CD4-positive, alpha-beta T cell (primary cell): ENCODE data around the gene NRXN2. TPM values are rescaled to one million over a fixed set of nuclear protein-coding genes. Genes with fewer than 3 reads are reported as not detected.

Experiments used
- ATAC-seq: fragments of 200-7000 bp; cut with Tn5 transposase; one replicate; pipeline ENCODE4 v1.10.0; 2022; ENCODE audit warnings: mild to moderate bottlenecking; ENCODE audit not compliant: poor library complexity
- CTCF ChIA-PET: fragments of 350-600 bp; sonication (Branson Sonifier 250); formaldehyde crosslinking; loops from one replicate; lab custom pipeline; 2021; ENCODE audit warnings: antibody characterized with exemption, inconsistent platforms; lab: Charles Lee
- POLR2A ChIA-PET: fragments of 350-600 bp; sonication (Branson Sonifier 250); formaldehyde crosslinking; loops from one replicate; lab custom pipeline; 2021; ENCODE audit warnings: antibody characterized with exemption, inconsistent platforms; lab: Charles Lee
- DNase-seq, 14 experiments: peaks; one replicate each; pipeline ENCODE4 v3.0.0-alpha.2; 2013 to 2020; ENCODE audit warnings: mixed read lengths in 2 of 14
- H3K27ac ChIP-seq, 2 donors: one replicate each; pipeline versions ENCODE4 v1.5.1 to v1.7.0; 2013; ENCODE audit warnings: low read length in 2 of 2, low read depth in 1 of 2, mild to moderate bottlenecking in 1 of 2
- H3K27me3 ChIP-seq, 2 experiments: 1 replicate in 1 of 2; 2 replicates in 1 of 2; pipeline versions ENCODE4 v1.6.1 to v1.7.0; 2013; ENCODE audit warnings: low read length in 2 of 2, control low read depth in 1 of 2, mild to moderate bottlenecking in 1 of 2, moderate library complexity in 1 of 2; ENCODE audit not compliant: insufficient read depth in 2 of 2, control insufficient read depth in 1 of 2
- H3K36me3 ChIP-seq: one replicate; pipeline ENCODE4 v1.6.1; 2013; ENCODE audit warnings: low read length, control low read depth; ENCODE audit not compliant: insufficient read depth
- H3K4me1 ChIP-seq: one replicate; pipeline ENCODE4 v1.6.1; 2013; ENCODE audit warnings: low read length, control low read depth; ENCODE audit not compliant: insufficient read depth
- H3K4me3 ChIP-seq: one replicate; pipeline ENCODE4 v1.5.1; 2013; ENCODE audit warnings: mild to moderate bottlenecking, low read length, moderate library complexity
- H3K9me3 ChIP-seq, 2 experiments: 1 replicate in 1 of 2; 2 replicates in 1 of 2; pipeline versions ENCODE4 v1.6.1 to v1.7.0; 2013; ENCODE audit warnings: low read length in 2 of 2, mild to moderate bottlenecking in 2 of 2, control low read depth in 1 of 2, moderate library complexity in 1 of 2; ENCODE audit not compliant: control insufficient read depth in 1 of 2, insufficient read depth in 1 of 2
- H3K27ac Mint-ChIP-seq: one replicate; pipeline ENCODE4 v1.8.0; 2020; ENCODE audit warnings: mixed read lengths
- H3K27me3 Mint-ChIP-seq: one replicate; pipeline ENCODE4 v1.8.0; 2021; ENCODE audit warnings: mixed read lengths
- H3K36me3 Mint-ChIP-seq: one replicate; pipeline ENCODE4 v1.8.0; 2021; ENCODE audit warnings: low read depth, mixed read lengths
- H3K4me1 Mint-ChIP-seq: one replicate; pipeline ENCODE4 v1.8.0; 2021; ENCODE audit warnings: low read depth, mixed read lengths
- H3K4me3 Mint-ChIP-seq: one replicate; pipeline ENCODE4 v1.8.0; 2020; ENCODE audit warnings: mild to moderate bottlenecking, mixed read lengths
- H3K9me3 Mint-ChIP-seq: one replicate; pipeline ENCODE4 v1.8.0; 2020; ENCODE audit warnings: mixed read lengths
- CTCF ChIP-seq: fragments of 200-600 bp; IDR thresholded peaks from one replicate; pipeline ENCODE4 v1.8.0; 2022; ENCODE audit warnings: antibody characterized with exemption, mild to moderate bottlenecking
- intact Hi-C, 2 experiments: fragments of 100-400 bp; cut with DNase I in 1 of 2; cut with micrococcal nuclease in 1 of 2; formaldehyde crosslinking; loops; one replicate each; pipeline versions ENCODE4 v1.15.1 to v1.9.0; 2023 to 2025; cut with DNase I, micrococcal nuclease
- total RNA-seq, 174 experiments: library from RNA in 2 of 174; stranded (reverse) in 2 of 174; gene quantifications; one replicate each; pipeline ENCODE4 v1.2.3 and lab custom pipeline; 2021 to 2026

Gene NRXN2
- total RNA-seq, 2 experiments from 2014 or later, result 0.05 to 0.31 TPM

GRCh38 chr11:64697663-64698375 is 25.2 kb downstream of the NRXN2 start:
- H3K4me3 Mint-ChIP-seq, result no peak overlapping the region
- H3K36me3 Mint-ChIP-seq, result no peaks in the 10 kb centered on the region
- H3K27ac ChIP-seq, result no peak overlapping the region
- no peaks in the 10 kb centered on the region for H3K9me3 Mint-ChIP-seq
- peaks cover 2% of the 10 kb centered on the region for H3K4me1 Mint-ChIP-seq
- H3K9me3 ChIP-seq, result peaks cover 0 to 3% of the 10 kb centered on the region in 2 experiments
- ChIA-PET POLR2A (no interaction called here), CTCF (no interaction called here)
- no peak overlapping the region for H3K27ac Mint-ChIP-seq
- no peak overlapping the region for H3K4me3 ChIP-seq
- H3K36me3 ChIP-seq, result no peaks in the 10 kb centered on the region
- TF ChIP-seq CTCF, result no peak
- intact Hi-C loops, result no loop called here
- ATAC-seq, result no peak
- DNase-seq, result no peak
- no peaks in the 10 kb centered on the region for H3K4me1 ChIP-seq
- H3K27me3 ChIP-seq, result peaks cover 18 to 19% of the 10 kb centered on the region in 2 experiments
- H3K27me3 Mint-ChIP-seq, result peaks cover 32% of the 10 kb centered on the region

GRCh38 chr11:64696045-64696444 is 27.0 kb downstream of the NRXN2 start:
- Histone ChIP-seq H3K9me3 (peaks cover 0 to 3% of the 10 kb centered on the region in 2 experiments), H3K27ac (no peak overlapping the region), H3K4me3 (no peak overlapping the region), H3K4me1 (no peaks in the 10 kb centered on the region), H3K27me3 (peaks cover 23 to 24% of the 10 kb centered on the region in 2 experiments), H3K36me3 (no peaks in the 10 kb centered on the region)
- ATAC-seq (no peak), DNase-seq (no peak)
- ChIA-PET CTCF (no interaction called here), POLR2A (no interaction called here)
- H3K27me3 Mint-ChIP-seq, result peaks cover 50% of the 10 kb centered on the region
- intact Hi-C loops, result no loop called here
- H3K9me3 Mint-ChIP-seq, result no peaks in the 10 kb centered on the region
- H3K4me3 Mint-ChIP-seq, result no peak overlapping the region
- no peaks in the 10 kb centered on the region for H3K36me3 Mint-ChIP-seq
- H3K27ac Mint-ChIP-seq, result no peak overlapping the region
- H3K4me1 Mint-ChIP-seq, result peaks cover 11% of the 10 kb centered on the region
- TF ChIP-seq CTCF, result no peak

- ChIA-PET CTCF (no interaction called here), POLR2A (no interaction called here)
- Histone ChIP-seq H3K9me3 (peaks cover 0 to 3% of the 10 kb centered on the region in 2 experiments), H3K27me3 (peaks cover 23 to 24% of the 10 kb centered on the region in 2 experiments), H3K27ac (no peak overlapping the region), H3K36me3 (no peaks in the 10 kb centered on the region), H3K4me3 (no peak overlapping the region), H3K4me1 (no peaks in the 10 kb centered on the region)
- ATAC-seq, result no peak
- no peak overlapping the region for H3K4me3 Mint-ChIP-seq
- H3K27ac Mint-ChIP-seq, result no peak overlapping the region
- DNase-seq, result no peak
- intact Hi-C loops, result no loop called here
- no peaks in the 10 kb centered on the region for H3K36me3 Mint-ChIP-seq
- peaks cover 54% of the 10 kb centered on the region for H3K27me3 Mint-ChIP-seq
- H3K4me1 Mint-ChIP-seq, result peaks cover 11% of the 10 kb centered on the region
- no peaks in the 10 kb centered on the region for H3K9me3 Mint-ChIP-seq
- TF ChIP-seq CTCF, result no peak
Measured at GRCh38 chr11:64695548-64695947, 27.4 kb downstream of the NRXN2 start.
